H1 (cell line): ENCODE results near the gene HOATZ. TPM values are rescaled to one million over a fixed set of nuclear protein-coding genes. Genes with fewer than 3 reads are reported as not detected.

ENCODE experiments used
- CTCF ChIA-PET: fragments of 300-600 bp; sonication (Branson Sonifier 250); formaldehyde crosslinking; loops from one replicate; lab custom pipeline; 2021; ENCODE audit not compliant: partially characterized antibody; lab: Charles Lee
- POLR2A ChIA-PET: fragments of 300-600 bp; sonication (Branson Sonifier 250); formaldehyde crosslinking; loops from one replicate; lab custom pipeline; 2021; ENCODE audit warnings: inconsistent platforms; ENCODE audit not compliant: partially characterized antibody; lab: Charles Lee
- DNase-seq, 2 experiments: peaks; one replicate each; pipeline versions ENCODE4 v3.0.0 to v3.0.0-alpha.2; 2010 to 2022; ENCODE audit warnings: low spot score in 2 of 2, low read depth in 1 of 2, mixed read lengths in 1 of 2
- FAIRE-seq: peaks from 2 replicates; lab custom pipeline; 2011; peaks lifted over from hg19 to GRCh38; lab: Jason Lieb, UNC
- H2AFZ ChIP-seq: 2 replicates; pipeline ENCODE4 v1.8.1; 2012; ENCODE audit warnings: low read length, inconsistent platforms
- H2AK5ac ChIP-seq: 2 replicates; pipeline ENCODE4 v1.6.1; 2013; ENCODE audit warnings: low read depth, low read length
- H2BK120ac ChIP-seq: replicated peaks from 2 replicates; pipeline ENCODE3; 2013; ENCODE audit warnings: low read depth, low read length, inconsistent platforms
- H2BK12ac ChIP-seq: 2 replicates; pipeline ENCODE4 v1.6.1; 2013; ENCODE audit warnings: low read depth, low read length
- H2BK15ac ChIP-seq: 2 replicates; pipeline ENCODE4 v1.6.1; 2013; ENCODE audit warnings: low read length
- H2BK20ac ChIP-seq: 2 replicates; pipeline ENCODE4 v1.6.1; 2013; ENCODE audit warnings: low read length
- H2BK5ac ChIP-seq: 2 replicates; pipeline ENCODE4 v1.6.1; 2013; ENCODE audit warnings: low read depth, low read length
- H3K14ac ChIP-seq: 2 replicates; pipeline ENCODE4 v1.6.1; 2013; ENCODE audit warnings: inconsistent platforms; ENCODE audit not compliant: insufficient read length
- H3K18ac ChIP-seq: 2 replicates; pipeline ENCODE4 v1.6.1; 2013; ENCODE audit warnings: low read length; ENCODE audit errors: extremely low read depth
- H3K23ac ChIP-seq: 2 replicates; pipeline ENCODE4 v1.6.1; 2013; ENCODE audit warnings: inconsistent platforms; ENCODE audit not compliant: insufficient read length
- H3K23me2 ChIP-seq: 2 replicates; pipeline ENCODE4 v1.6.1; 2013; ENCODE audit warnings: low read depth, low read length
- H3K27ac ChIP-seq: 2 replicates; pipeline ENCODE4 v1.6.1; 2011; ENCODE audit warnings: low read depth, low read length, inconsistent platforms
- H3K27me3 ChIP-seq, 4 experiments: replicated peaks in 1 of 4; 1 replicate in 1 of 4; 2 replicates in 3 of 4; pipeline versions ENCODE4 v1.6.1 to v1.8.1; 2011 to 2013; ENCODE audit warnings: low read length in 3 of 4, mild to moderate bottlenecking in 3 of 4, inconsistent platforms in 2 of 4, mixed read lengths in 2 of 4, moderate library complexity in 1 of 4; ENCODE audit not compliant: control insufficient read depth in 3 of 4, insufficient read depth in 3 of 4; ENCODE audit errors: extremely low read depth in 1 of 4
- H3K36me3 ChIP-seq, 4 experiments: 2 replicates each; pipeline versions ENCODE4 v1.6.1 to v1.8.1; 2011 to 2013; ENCODE audit warnings: mild to moderate bottlenecking in 4 of 4, low read length in 3 of 4, moderate library complexity in 2 of 4, control low read depth in 1 of 4, inconsistent platforms in 1 of 4; ENCODE audit not compliant: insufficient read depth in 4 of 4, control insufficient read depth in 2 of 4
- H3K4ac ChIP-seq: replicated peaks from 2 replicates; pipeline ENCODE3; 2013; ENCODE audit warnings: low read length, low read depth, mixed read lengths, inconsistent platforms; ENCODE audit not compliant: insufficient read length
- H3K4me1 ChIP-seq, 4 experiments: replicated peaks in 1 of 4; 1 replicate in 1 of 4; 2 replicates in 3 of 4; pipeline versions ENCODE4 v1.6.1 to v1.8.1; 2011 to 2013; ENCODE audit warnings: low read length in 3 of 4, inconsistent platforms in 2 of 4, mixed read lengths in 1 of 4; ENCODE audit not compliant: insufficient read depth in 4 of 4, control insufficient read depth in 3 of 4
- H3K4me2 ChIP-seq, 2 experiments: 2 replicates each; pipeline versions ENCODE4 v1.6.1 to v1.8.1; 2011 to 2013; ENCODE audit warnings: low read depth in 2 of 2, low read length in 2 of 2, control low read depth in 1 of 2, inconsistent platforms in 1 of 2, mild to moderate bottlenecking in 1 of 2; ENCODE audit not compliant: insufficient read depth in 1 of 2
- H3K4me3 ChIP-seq, 4 experiments: fragments of 200-600, 300-600 bp in 1 of 4; sonication (generic), shearing (Covaris generic), sonication (Bioruptor Twin) in 1 of 4; 2 replicates each; pipeline versions ENCODE4 v1.5.1 to v1.8.1; 2011 to 2016; ENCODE audit warnings: low read length in 4 of 4, low read depth in 3 of 4, control low read depth in 2 of 4, inconsistent platforms in 2 of 4, mild to moderate bottlenecking in 2 of 4, mixed read lengths in 1 of 4, moderate library complexity in 1 of 4; ENCODE audit not compliant: insufficient read depth in 2 of 4; ENCODE audit errors: extremely low read depth in 1 of 4
- H3K56ac ChIP-seq: replicated peaks from 2 replicates; pipeline ENCODE3; 2013; ENCODE audit warnings: low read depth, mild to moderate bottlenecking, mixed read lengths, low read length, inconsistent platforms; ENCODE audit not compliant: insufficient read length
- H3K79me1 ChIP-seq: 2 replicates; pipeline ENCODE4 v1.6.1; 2013; ENCODE audit warnings: low read depth, low read length, control low read depth
- H3K79me2 ChIP-seq, 2 experiments: 2 replicates each; pipeline versions ENCODE4 v1.6.1 to v1.8.1; 2012 to 2013; ENCODE audit warnings: low read length in 2 of 2, mild to moderate bottlenecking in 2 of 2, inconsistent platforms in 1 of 2; ENCODE audit not compliant: insufficient read depth in 2 of 2, control insufficient read depth in 1 of 2
- H3K9ac ChIP-seq, 4 experiments: replicated peaks in 1 of 4; 1 replicate in 1 of 4; 2 replicates in 3 of 4; pipeline versions ENCODE4 v1.6.1 to v1.8.1; 2011 to 2013; ENCODE audit warnings: low read depth in 3 of 4, low read length in 3 of 4, control low read depth in 2 of 4, mild to moderate bottlenecking in 2 of 4, moderate library complexity in 2 of 4, inconsistent platforms in 1 of 4; ENCODE audit errors: extremely low read depth in 1 of 4
- H3K9me3 ChIP-seq, 2 experiments: 2 replicates each; pipeline versions ENCODE4 v1.6.1 to v1.8.1; 2012 to 2013; ENCODE audit warnings: mild to moderate bottlenecking in 2 of 2, moderate library complexity in 2 of 2, control low read depth in 1 of 2, inconsistent platforms in 1 of 2, low read depth in 1 of 2, low read length in 1 of 2, mixed read lengths in 1 of 2; ENCODE audit not compliant: insufficient read depth in 2 of 2
- H4K20me1 ChIP-seq, 2 experiments: replicated peaks in 1 of 2; 2 replicates each; pipeline versions ENCODE3 to v1.8.1; 2011 to 2013; ENCODE audit warnings: inconsistent platforms in 2 of 2, low read length in 2 of 2, mild to moderate bottlenecking in 1 of 2; ENCODE audit not compliant: insufficient read depth in 2 of 2, control insufficient read depth in 1 of 2
- H4K5ac ChIP-seq: 2 replicates; pipeline ENCODE4 v1.6.1; 2013; ENCODE audit warnings: low read length, low read depth, mixed read lengths, inconsistent platforms; ENCODE audit not compliant: insufficient read length
- H4K8ac ChIP-seq: 2 replicates; pipeline ENCODE4 v1.8.0; 2013; ENCODE audit warnings: mild to moderate bottlenecking, moderate library complexity, low read length, inconsistent platforms; ENCODE audit not compliant: insufficient read depth; ENCODE audit errors: extremely low read depth
- H4K91ac ChIP-seq: replicated peaks from 2 replicates; pipeline ENCODE3; 2013; ENCODE audit warnings: low read length, mixed read lengths, inconsistent platforms; ENCODE audit not compliant: insufficient read length
- BACH1 ChIP-seq: IDR thresholded peaks from 2 replicates; pipeline ENCODE4 v1.6.1; 2012; ENCODE audit warnings: low read length, improper control_type of control experiment
- CHD2 ChIP-seq: IDR thresholded peaks from 2 replicates; pipeline ENCODE4 v1.6.1; 2012; ENCODE audit warnings: low read length, improper control_type of control experiment
- CREB1 ChIP-seq: IDR thresholded peaks from 2 replicates; pipeline ENCODE4 v1.6.1; 2012; ENCODE audit warnings: inconsistent platforms
- CTBP2 ChIP-seq: IDR thresholded peaks from 2 replicates; pipeline ENCODE4 v1.7.0; 2011; ENCODE audit warnings: borderline replicate concordance, mild to moderate bottlenecking, moderate library complexity, mixed read lengths, low read length; ENCODE audit not compliant: insufficient read depth, insufficient read length
- EGR1 ChIP-seq: IDR thresholded peaks from 2 replicates; pipeline ENCODE4 v1.6.1; 2011; ENCODE audit warnings: low read depth, low read length, borderline replicate concordance
- NANOG ChIP-seq: IDR thresholded peaks from 2 replicates; pipeline ENCODE4 v1.6.1; 2011; ENCODE audit warnings: low read length, low read depth, mild to moderate bottlenecking, inconsistent platforms; ENCODE audit not compliant: insufficient read depth, poor library complexity, severe bottlenecking
- SP2 ChIP-seq: IDR thresholded peaks from 2 replicates; pipeline ENCODE4 v1.6.1; 2012; ENCODE audit warnings: mild to moderate bottlenecking, low read length, inconsistent platforms
- SRF ChIP-seq: IDR thresholded peaks from 2 replicates; pipeline ENCODE4 v1.6.1; 2011; ENCODE audit warnings: mild to moderate bottlenecking, low read depth, low read length, moderate library complexity
- polyA plus RNA-seq, 7 experiments: library from polyadenylated mRNA; depleted of rRNA in 3 of 7; stranded (reverse) in 5 of 7; unstranded in 2 of 7; fragments of >200 nt in 5 of 7; fragments of 200-250 nt in 2 of 7; gene quantifications; 1 replicate in 5 of 7; 2 replicates in 1 of 7; 4 replicates in 1 of 7; pipeline versions ENCODE4 v1.2.1 to v1.2.3, GENCODE V29; 2011 to 2013; ENCODE audit warnings: missing spikeins in 2 of 7, mixed read lengths in 2 of 7
- total RNA-seq: library from RNA; stranded (reverse); fragmentation: NEBNext Ultra II Directional; extraction: Animal tissue kit (Norgen Biotek cat#: 25700); gene quantifications from 2 replicates; pipeline ENCODE4 v1.2.1, GENCODE V29; 2021
- TF ChIP-seq, protein P1 (sequence below): IDR thresholded peaks from 2 replicates; pipeline ENCODE4 v1.6.1; 2012; ENCODE audit warnings: inconsistent platforms

Gene HOATZ
- total and polyA plus RNA-seq, 2 of the 8 experiments (the other 6 are each of a cell fraction or from before 2014, with no cell fraction given): not detected

- Histone ChIP-seq H4K91ac (no peak overlapping the region), H2BK120ac (no peak overlapping the region), H3K56ac (no peak overlapping the region), H4K8ac (no peak overlapping the region), H3K36me3 (peaks cover 0 to 13% (median 6%) of the 10 kb centered on the region in 4 experiments; a peak in 3 of 8 replicates), H2BK20ac (no peak overlapping the region), H4K20me1 (no peaks in the 10 kb centered on the region), H2BK12ac (no peak overlapping the region), H3K79me2 (no peaks in the 10 kb centered on the region), H2AFZ (no peak overlapping the region), H3K23me2 (no peaks in the 10 kb centered on the region; the same call in 1 of the 2 replicates), H3K4ac (no peak overlapping the region), H2BK15ac (no peak overlapping the region), H3K27ac (no peak overlapping the region), H3K14ac (no peak overlapping the region), H3K9ac (no peak overlapping the region), H3K4me1 (peaks cover 0 to 5% (median 1%) of the 10 kb centered on the region in 4 experiments; a peak in 1 of 7 replicates), H2AK5ac (no peak overlapping the region), H2BK5ac (no peak overlapping the region), H3K23ac (no peak overlapping the region), H3K18ac (no peak overlapping the region), H3K4me3 (no peak overlapping the region), H3K27me3 (no peaks in the 10 kb centered on the region), H3K79me1 (no peaks in the 10 kb centered on the region), H4K5ac (no peak overlapping the region), H3K9me3 (peaks cover 8% of the 10 kb centered on the region in 2 experiments; a peak in 3 of 4 replicates), H3K4me2 (no peak overlapping the region)
- ChIA-PET POLR2A (interaction anchor here (0.6 to 1.9 kb wide), 2 partner anchors 15 to 373 kb away, joined by 3 to 7 read pairs; no protein-coding TSS in a partner anchor), CTCF (interaction anchor here (0.8 to 6.1 kb wide), 2 partner anchors 9 to 32 kb away, joined by 3 to 30 read pairs; no protein-coding TSS in a partner anchor)
- no peak for FAIRE-seq
- DNase-seq: no peak
- TF ChIP-seq SP2 (no peak), CTBP2 (no peak), CHD2 (no peak), BACH1 (no peak), CREB1 (no peak), EGR1 (no peak), NANOG (no peak), SRF (no peak)
- TF ChIP-seq, protein P1, sequence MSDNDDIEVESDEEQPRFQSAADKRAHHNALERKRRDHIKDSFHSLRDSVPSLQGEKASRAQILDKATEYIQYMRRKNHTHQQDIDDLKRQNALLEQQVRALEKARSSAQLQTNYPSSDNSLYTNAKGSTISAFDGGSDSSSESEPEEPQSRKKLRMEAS: no peak
Observed at GRCh38 chr11:111554532-111554931, 40.0 kb downstream of the HOATZ start.
